ENCODE data around the gene TMPRSS6. TPM values are rescaled to one million over a fixed set of nuclear protein-coding genes. Genes with fewer than 3 reads are reported as not detected.

TMPRSS6 gene
- total and polyA plus RNA-seq, 2 of the 8 experiments (the other 6 are each of a cell fraction or from before 2014, with no cell fraction given), result 0.02 TPM; not detected in 1

- no peak for TF ChIP-seq CBX8 (IDR thresholded peaks at IDR 0.05; ENCODE audit: borderline replicate concordance, low read depth, low read length)
- TF ChIP-seq, protein P1, sequence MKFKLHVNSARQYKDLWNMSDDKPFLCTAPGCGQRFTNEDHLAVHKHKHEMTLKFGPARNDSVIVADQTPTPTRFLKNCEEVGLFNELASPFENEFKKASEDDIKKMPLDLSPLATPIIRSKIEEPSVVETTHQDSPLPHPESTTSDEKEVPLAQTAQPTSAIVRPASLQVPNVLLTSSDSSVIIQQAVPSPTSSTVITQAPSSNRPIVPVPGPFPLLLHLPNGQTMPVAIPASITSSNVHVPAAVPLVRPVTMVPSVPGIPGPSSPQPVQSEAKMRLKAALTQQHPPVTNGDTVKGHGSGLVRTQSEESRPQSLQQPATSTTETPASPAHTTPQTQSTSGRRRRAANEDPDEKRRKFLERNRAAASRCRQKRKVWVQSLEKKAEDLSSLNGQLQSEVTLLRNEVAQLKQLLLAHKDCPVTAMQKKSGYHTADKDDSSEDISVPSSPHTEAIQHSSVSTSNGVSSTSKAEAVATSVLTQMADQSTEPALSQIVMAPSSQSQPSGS (IDR thresholded peaks at IDR 0.05; ENCODE audit: low read length), result no peak
Measured at GRCh38 chr22:37063431-37064420, 45.8 kb downstream of the TMPRSS6 start (continued).
